OCI-LY7 (cell line): ENCODE data around the gene SNHG17. TPM values are rescaled to one million over a fixed set of nuclear protein-coding genes. Genes with fewer than 3 reads are reported as not detected.

Source experiments
- BruUV-seq: library from RNA; stranded (reverse); fragments of 400-500 nt; replicated peaks from 2 replicates; lab custom pipeline; 2021; lab: Mats Ljungman, UMichigan
- CTCF ChIA-PET: fragments of 300-600 bp; sonication (Branson Sonifier 250); formaldehyde crosslinking; loops from one replicate; lab custom pipeline; 2022; ENCODE audit warnings: antibody characterized with exemption; ENCODE audit not compliant: unreplicated experiment; lab: Charles Lee
- POLR2A ChIA-PET: fragments of 300-600 bp; sonication (Branson Sonifier 250); formaldehyde crosslinking; loops from one replicate; lab custom pipeline; 2022; ENCODE audit warnings: antibody characterized with exemption; lab: Charles Lee
- DNase-seq: peaks from one replicate; pipeline ENCODE4 v3.0.0-alpha.2; 2015; ENCODE audit warnings: low spot score
- H2AFZ ChIP-seq: fragments of 200-600 bp; sonication (generic), shearing (Covaris generic); 2 replicates; pipeline ENCODE4 v1.6.1; 2014; ENCODE audit warnings: mild to moderate bottlenecking, antibody characterized with exemption, low read length, moderate library complexity
- H3K27ac ChIP-seq: fragments of 200-600 bp; sonication (generic); 2 replicates; pipeline ENCODE4 v1.5.1; 2014; ENCODE audit warnings: mixed run types, low read depth, mild to moderate bottlenecking, moderate library complexity, low read length, inconsistent platforms; ENCODE audit not compliant: poor library complexity, severe bottlenecking
- H3K36me3 ChIP-seq: fragments of 200-600 bp; sonication (generic); 2 replicates; pipeline ENCODE4 v1.6.1; 2014; ENCODE audit warnings: mild to moderate bottlenecking, antibody characterized with exemption, low read length, moderate library complexity, mixed read lengths; ENCODE audit not compliant: insufficient read depth
- H3K4me1 ChIP-seq: fragments of 200-600 bp; sonication (generic); 2 replicates; pipeline ENCODE4 v1.5.1; 2014; ENCODE audit warnings: mild to moderate bottlenecking, low read length; ENCODE audit not compliant: insufficient read depth, poor library complexity, severe bottlenecking
- H3K4me2 ChIP-seq: fragments of 200-600 bp; sonication (generic); 2 replicates; pipeline ENCODE4 v1.6.1; 2014; ENCODE audit warnings: mild to moderate bottlenecking, low read length
- H3K4me3 ChIP-seq: fragments of 200-600 bp; sonication (generic); 2 replicates; pipeline ENCODE4 v1.5.1; 2014; ENCODE audit warnings: mild to moderate bottlenecking, low read depth, low read length; ENCODE audit not compliant: poor library complexity, severe bottlenecking
- H3K79me2 ChIP-seq: fragments of 200-600 bp; sonication (generic); 2 replicates; pipeline ENCODE4 v1.6.1; 2016; ENCODE audit warnings: low read depth, mild to moderate bottlenecking, low read length, moderate library complexity, mixed read lengths; ENCODE audit not compliant: insufficient read depth
- H3K9me2 ChIP-seq: fragments of 200-600 bp; sonication (generic); 2 replicates; pipeline ENCODE4 v1.6.1; 2016; ENCODE audit warnings: mild to moderate bottlenecking, low read length, mixed read lengths; ENCODE audit not compliant: insufficient read depth
- H3K9me3 ChIP-seq: fragments of 200-600 bp; sonication (generic); 2 replicates; pipeline ENCODE4 v1.6.1; 2014; ENCODE audit warnings: mild to moderate bottlenecking, mixed run types, low read length, mixed read lengths
- H4K20me1 ChIP-seq: fragments of 200-600 bp; sonication (generic); 2 replicates; pipeline ENCODE4 v1.6.1; 2014; ENCODE audit warnings: mild to moderate bottlenecking, antibody characterized with exemption, low read length, moderate library complexity, mixed read lengths; ENCODE audit not compliant: insufficient read depth
- EZH2phosphoT487 ChIP-seq: fragments of 200-600 bp; sonication (generic); IDR thresholded peaks from 2 replicates; pipeline ENCODE4 v1.6.1; 2018; ENCODE audit warnings: low read depth, borderline replicate concordance, mild to moderate bottlenecking, mixed run types, antibody characterized with exemption, low read length, moderate library complexity, mixed read lengths
- intact Hi-C: fragments of 100-400 bp; cut with micrococcal nuclease; formaldehyde crosslinking; loops from one replicate; pipeline ENCODE4 v1.10.0; 2022; ENCODE audit not compliant: unreplicated experiment
- total RNA-seq, 2 experiments: library from RNA; depleted of rRNA in 1 of 2; stranded (reverse); fragments of >200 nt in 1 of 2; shearing (Covaris generic) in 1 of 2; gene quantifications; 2 replicates each; pipeline ENCODE4 v1.2.3, GENCODE V29; 2014 to 2022
- TF ChIP-seq, protein P1 (sequence below): fragments of 200-600 bp; sonication (generic); conservative IDR thresholded peaks from 2 replicates; pipeline ENCODE4 v1.5.1; 2014; ENCODE audit warnings: mild to moderate bottlenecking, antibody characterized with exemption, low read length, moderate library complexity, mixed read lengths

SNHG17 gene
- total RNA-seq, 2 experiments from 2014 or later = 49.1 to 111 TPM

DNA sequence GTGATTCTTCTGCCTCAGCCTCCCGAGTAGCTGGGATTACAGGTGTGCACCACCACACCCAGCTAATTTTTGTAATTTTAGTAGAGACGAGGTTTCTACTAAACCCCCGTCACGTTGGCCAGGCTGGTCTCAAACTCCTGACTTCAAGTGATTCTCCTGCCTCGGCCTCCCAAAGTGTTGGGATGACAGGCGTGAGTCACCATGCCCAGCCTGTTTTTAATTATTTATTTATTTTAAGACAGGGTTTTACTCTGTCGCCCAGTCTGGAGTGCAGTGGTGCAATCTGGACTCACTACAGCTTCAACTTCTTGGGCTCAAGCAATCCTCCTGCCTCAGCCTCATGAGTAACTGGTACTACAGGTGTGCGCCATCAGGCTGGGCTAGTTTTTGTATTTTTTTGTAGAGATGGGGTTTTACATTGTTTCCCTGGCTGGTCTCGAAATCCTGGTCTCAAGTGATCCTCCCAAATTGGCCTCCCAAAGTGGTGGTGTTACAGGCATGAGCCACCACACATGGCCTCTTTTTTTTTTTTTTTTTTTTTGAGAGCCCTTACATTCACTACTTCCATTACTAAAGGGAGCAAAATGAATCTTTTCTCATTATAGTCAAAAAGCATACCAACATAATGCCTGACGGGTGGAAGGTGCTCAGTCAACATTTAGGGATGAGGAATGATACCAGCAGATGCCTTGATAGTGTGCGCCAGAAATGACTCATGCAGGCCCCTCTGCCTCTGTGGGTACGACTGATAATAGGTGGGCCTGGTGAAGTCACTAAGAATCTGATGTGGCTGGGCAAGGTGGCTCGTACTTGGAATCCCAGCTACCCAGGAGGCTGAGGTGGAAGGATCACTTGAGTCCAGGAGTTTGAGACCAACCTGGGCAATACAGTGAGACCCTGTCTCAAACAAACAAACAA is 19.7 kb upstream of the SNHG17 start:
- Histone ChIP-seq H3K4me1 (peaks cover 30% of the 10 kb centered on the region), H4K20me1 (no peaks in the 10 kb centered on the region), H2AFZ (no peak overlapping the region), H3K4me3 (no peak overlapping the region), H3K79me2 (no peaks in the 10 kb centered on the region), H3K27ac (peak overlapping the region; percentile 83), H3K4me2 (no peak overlapping the region), H3K36me3 (peaks cover 17% of the 10 kb centered on the region), H3K9me3 (no peaks in the 10 kb centered on the region), H3K9me2 (no peaks in the 10 kb centered on the region)
- no peak for DNase-seq
- ChIA-PET POLR2A (interaction anchor here (0.8 to 1.8 kb wide), 7 partner anchors 10 to 105 kb away, joined by 3 to 10 read pairs (median 4); partner anchors contain the start of gene RALGAPB), CTCF (interaction anchor here (1.0 to 2.1 kb wide), 3 partner anchors 18 to 37 kb away, joined by 3 to 16 read pairs (median 7); partner anchors contain the start of genes RALGAPB and SNHG17)
- no TSS peak for BruUV-seq
- TF ChIP-seq, protein P1, sequence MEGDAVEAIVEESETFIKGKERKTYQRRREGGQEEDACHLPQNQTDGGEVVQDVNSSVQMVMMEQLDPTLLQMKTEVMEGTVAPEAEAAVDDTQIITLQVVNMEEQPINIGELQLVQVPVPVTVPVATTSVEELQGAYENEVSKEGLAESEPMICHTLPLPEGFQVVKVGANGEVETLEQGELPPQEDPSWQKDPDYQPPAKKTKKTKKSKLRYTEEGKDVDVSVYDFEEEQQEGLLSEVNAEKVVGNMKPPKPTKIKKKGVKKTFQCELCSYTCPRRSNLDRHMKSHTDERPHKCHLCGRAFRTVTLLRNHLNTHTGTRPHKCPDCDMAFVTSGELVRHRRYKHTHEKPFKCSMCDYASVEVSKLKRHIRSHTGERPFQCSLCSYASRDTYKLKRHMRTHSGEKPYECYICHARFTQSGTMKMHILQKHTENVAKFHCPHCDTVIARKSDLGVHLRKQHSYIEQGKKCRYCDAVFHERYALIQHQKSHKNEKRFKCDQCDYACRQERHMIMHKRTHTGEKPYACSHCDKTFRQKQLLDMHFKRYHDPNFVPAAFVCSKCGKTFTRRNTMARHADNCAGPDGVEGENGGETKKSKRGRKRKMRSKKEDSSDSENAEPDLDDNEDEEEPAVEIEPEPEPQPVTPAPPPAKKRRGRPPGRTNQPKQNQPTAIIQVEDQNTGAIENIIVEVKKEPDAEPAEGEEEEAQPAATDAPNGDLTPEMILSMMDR = no peak
- no peak for TF ChIP-seq EZH2phosphoT487
- intact Hi-C loops = no loop called here

DNA sequence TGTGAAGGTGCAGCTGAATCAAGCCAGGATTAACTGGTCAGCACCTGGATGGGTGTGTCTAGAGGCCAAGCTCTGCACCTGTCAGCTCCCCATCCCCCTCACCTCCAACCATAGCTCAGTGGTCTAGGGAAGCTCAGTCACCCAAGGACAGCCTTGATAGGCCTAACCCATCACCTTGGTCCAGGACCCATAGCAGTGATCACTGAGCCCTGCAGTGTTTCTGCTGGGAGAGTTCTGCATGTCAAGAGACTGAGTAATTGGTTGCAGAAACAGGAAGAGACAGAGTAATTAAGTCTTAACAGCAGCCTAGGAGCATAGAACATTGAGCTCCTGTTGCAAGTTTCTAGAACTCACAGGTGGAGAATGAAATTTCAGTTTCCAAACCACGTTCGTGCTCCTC is 18.8 kb upstream of the SNHG17 start:
- H3K4me3 ChIP-seq = peak overlapping the region; percentile 7
- H3K9me3 ChIP-seq = no peaks in the 10 kb centered on the region
- TF ChIP-seq EZH2phosphoT487 = no peak
- TF ChIP-seq, protein P1 = no peak
- H3K36me3 ChIP-seq = peaks cover 26% of the 10 kb centered on the region
- CTCF ChIA-PET = interaction anchor here (1.6 to 2.1 kb wide), 2 partner anchors 19 kb away, joined by 7 to 16 read pairs; partner anchors contain the start of genes RALGAPB and SNHG17
- intact Hi-C loops = no loop called here
- peak overlapping the region; percentile 13; the same call in 1 of the 2 replicates for H2AFZ ChIP-seq
- POLR2A ChIA-PET = interaction anchor here (0.6 to 1.8 kb wide), 10 partner anchors 11 to 106 kb away, joined by 3 to 10 read pairs (median 4); partner anchors contain the start of genes RALGAPB and SNHG17
- no peaks in the 10 kb centered on the region for H4K20me1 ChIP-seq
- peaks cover 32% of the 10 kb centered on the region for H3K4me1 ChIP-seq
- BruUV-seq = no TSS peak
- no peaks in the 10 kb centered on the region for H3K9me2 ChIP-seq
- H3K27ac ChIP-seq = peak overlapping the region; percentile 83
- peak; percentile 86 for DNase-seq
- peak overlapping the region; percentile 55 for H3K4me2 ChIP-seq
- H3K79me2 ChIP-seq = no peaks in the 10 kb centered on the region
